Measurements from ENCODE around the gene SNX30.

DNA sequence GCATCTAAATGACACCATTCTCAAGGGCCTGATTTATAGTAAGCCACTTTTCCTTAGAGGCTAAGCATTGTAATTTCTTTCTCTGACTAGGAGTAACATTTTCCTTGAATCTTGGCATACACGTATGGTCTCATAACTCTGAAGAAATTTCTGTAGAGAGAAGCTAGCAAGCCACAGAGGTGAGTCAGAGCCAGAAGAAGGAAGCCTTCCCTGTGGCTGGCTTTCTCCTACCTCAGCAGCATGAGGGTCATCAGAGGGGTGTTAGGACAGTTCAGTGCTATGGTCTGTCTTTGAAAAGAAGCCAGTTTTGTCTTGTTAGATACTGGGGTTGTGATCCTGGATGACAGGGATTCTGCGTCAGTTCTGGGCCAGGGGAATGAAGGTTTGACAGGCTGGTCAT, 3.2 kb downstream of the SNX30 start:
- TF ChIP-seq FOXM1 (IDR thresholded peaks at IDR 0.05; ENCODE audit: borderline replicate concordance), result no peak
- TF ChIP-seq ZNF384 (IDR thresholded peaks at IDR 0.05), result no peak
- TF ChIP-seq FOXA1 (IDR thresholded peaks at IDR 0.05), result no peak
- TF ChIP-seq NFRKB (IDR thresholded peaks at IDR 0.05), result no peak

All from HEK293T (cell line).